NCI-H187 treated with DMSO at 0.1 percent for 48 hours (cell line): ENCODE data around the gene DHRS2.
A peak's percentile ranks its signal among the peaks of the same experiment; 100 is the strongest.

ENCODE experiments used
- DNase-seq: peaks from one replicate; lab custom pipeline; 2025; lab: John Stamatoyannopoulos, UW

Gene DHRS2

DNA sequence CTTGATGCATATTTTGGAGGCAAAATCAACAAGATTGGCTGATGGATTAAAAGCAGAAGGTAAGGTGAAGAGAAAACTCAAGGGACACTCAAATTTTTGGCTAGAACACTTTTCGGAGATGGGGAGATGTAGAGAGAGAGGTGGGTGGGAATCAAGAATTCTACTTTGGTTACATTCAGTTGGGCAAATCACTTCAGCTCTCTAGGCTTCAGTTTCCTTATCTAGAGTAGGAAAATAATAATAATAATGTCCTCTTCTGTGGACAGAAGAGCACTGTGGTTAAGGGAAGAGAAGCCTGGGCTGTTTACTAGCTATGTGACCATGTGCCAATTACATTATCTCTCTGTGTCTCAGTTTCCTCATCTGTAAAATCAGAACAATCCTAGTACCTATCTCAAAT lies 23.4 kb upstream of the DHRS2 start:
- no peak for DNase-seq

DNA sequence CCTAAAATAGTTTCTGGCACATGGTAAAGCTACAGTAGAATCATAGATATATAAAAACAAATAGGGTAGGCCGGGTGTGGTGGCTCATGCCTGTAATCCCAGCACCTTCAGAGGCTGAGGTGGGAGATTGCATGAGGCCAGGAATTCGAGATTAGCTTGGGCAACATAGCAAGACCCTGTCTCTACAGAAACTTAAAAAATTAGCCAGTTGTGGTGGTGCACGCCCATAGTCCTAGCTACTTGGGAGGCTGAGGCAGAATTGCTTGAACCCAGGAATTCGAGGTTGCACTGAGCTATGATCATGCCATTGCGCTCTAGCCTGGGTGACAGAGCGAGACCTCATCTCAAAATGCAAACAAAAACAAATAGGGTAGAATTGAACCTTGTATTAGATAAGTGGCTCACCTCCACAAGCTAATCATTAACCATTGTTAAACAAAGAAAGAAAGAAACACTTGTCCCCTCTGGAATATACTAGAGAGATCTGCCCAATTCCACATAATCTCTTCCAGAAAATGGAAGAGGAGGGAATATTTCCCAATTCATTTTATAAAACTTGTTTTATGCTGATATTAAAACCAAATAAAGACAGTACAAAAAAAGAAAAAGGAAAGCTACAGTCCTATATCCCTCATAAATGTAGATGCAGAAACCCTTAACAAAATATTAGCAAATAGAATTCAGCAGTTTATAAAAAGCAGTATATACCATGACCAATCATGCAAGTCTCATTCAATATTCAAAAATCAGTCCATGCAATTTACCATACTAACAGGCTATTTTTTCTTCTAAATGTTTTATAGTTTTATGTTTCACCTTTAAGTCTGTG lies 22.7 kb upstream of the DHRS2 start:
- no peak for DNase-seq

DNA sequence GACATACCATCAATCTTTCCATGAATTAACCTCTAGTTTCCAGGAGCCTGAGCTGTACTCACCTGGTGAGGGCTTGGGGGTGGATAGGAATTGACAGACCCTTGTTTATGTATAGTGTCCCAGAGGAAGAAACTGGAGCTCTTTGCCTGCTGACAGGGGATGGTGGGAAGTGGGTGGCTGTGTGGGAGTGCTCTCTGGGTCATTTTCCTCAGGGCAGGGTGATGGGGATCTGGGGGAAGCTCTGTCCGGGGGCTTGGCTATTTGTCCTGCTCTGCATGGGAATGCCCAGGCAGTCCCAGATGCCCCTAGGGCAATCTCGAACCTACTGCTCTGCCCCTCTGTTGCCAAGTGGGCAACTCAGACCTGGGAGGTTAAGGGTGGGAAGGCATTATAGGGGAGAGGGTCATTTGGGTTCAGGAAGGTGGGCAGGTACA lies 21.8 kb upstream of the DHRS2 start:
- no peak for DNase-seq

GRCh38 chr14:23615856-23616255 lies 20.3 kb upstream of the DHRS2 start:
- DNase-seq = no peak

GRCh38 chr14:23617539-23617938 lies 18.6 kb upstream of the DHRS2 start:
- no peak for DNase-seq

DNA sequence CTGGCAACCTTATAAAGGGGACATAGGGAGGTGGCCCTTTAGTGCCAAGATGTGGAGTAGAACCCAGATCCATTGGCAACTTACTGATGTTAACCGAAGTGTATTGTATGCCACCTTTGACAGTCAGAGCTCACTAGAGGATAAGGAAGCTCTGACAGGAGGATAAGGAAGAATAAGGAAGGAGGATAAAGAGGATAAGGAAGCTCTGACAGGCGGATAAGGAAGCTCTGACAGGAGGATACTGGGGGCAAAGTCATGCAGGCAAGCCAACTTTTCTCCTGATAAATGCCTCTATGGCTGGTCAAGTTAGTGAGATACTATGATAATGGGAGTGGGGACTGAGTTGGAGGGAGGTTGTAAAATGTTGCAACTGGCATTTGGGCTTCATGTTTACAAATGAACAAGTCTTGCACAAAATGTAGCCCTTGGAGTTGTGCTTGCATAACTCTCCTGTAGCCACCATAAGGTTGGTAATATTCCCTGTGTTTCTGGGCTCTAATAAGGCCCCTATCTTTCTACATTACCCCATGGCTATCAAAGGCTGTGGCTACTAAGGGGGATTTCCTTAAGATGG lies 17.7 kb upstream of the DHRS2 start:
- no peak for DNase-seq

- DNase-seq = no peak
These were observed 15.9 kb upstream of the DHRS2 start for GRCh38 chr14:23620177-23620702.

- no peak for DNase-seq
These were observed 14.8 kb upstream of the DHRS2 start for GRCh38 chr14:23621204-23621931.

DNA sequence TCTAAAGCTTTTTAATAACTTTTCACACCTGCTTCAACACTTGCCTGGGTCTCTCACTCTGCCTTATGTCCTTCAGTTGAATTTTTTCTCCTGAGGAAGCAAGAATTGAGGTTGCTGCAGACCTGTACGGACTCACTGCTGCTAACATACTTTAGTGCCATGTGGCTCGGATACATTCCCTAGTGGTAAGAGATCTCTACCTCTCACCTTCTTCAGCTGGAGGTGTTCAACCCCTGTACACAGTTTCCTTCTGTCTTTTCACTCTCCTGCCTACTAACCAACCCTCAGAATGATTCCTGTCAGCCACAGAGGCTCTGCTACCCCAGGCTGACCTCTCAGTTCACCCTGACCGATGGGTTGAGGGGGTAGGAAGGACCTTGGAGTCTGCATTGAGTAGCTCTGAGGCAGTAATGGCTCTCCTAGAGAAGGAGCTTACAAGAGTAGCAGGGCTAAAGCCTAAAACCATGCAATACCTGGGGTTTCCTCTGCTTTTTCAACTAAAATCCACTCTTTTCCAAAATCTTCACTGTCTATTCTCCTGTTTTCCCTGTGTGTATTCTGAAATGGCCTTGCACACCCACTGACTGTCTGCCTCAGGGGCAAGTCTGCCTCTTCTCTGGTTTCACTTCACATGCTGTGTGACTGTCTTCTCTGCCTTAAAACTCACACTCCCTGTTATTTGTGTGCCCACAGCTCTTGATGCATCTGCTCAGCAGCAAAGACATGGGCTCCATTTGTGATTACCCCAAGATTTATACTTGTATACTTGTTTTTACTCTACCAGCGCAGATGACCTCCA lies 14.0 kb upstream of the DHRS2 start:
- no peak for DNase-seq

DNA sequence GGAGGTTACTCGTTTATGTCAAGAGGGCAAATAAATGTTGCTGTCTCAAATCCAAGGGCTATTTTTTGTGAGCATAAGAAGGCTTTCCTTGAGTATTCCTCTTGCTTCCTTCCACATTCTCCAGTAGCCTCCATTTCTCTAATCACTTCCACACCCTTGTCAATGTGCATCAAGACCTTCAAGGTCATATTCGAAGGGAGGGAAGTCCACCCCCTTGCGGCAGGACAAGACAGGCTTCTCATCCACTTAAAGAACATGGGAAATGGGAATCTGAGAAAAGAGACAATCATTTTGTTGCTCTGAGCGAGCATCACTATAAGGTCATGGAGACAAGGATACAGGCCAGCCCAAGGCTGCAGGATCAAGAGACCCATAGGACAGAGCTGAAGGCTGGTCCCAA lies 13.2 kb upstream of the DHRS2 start:
- no peak for DNase-seq

DNA sequence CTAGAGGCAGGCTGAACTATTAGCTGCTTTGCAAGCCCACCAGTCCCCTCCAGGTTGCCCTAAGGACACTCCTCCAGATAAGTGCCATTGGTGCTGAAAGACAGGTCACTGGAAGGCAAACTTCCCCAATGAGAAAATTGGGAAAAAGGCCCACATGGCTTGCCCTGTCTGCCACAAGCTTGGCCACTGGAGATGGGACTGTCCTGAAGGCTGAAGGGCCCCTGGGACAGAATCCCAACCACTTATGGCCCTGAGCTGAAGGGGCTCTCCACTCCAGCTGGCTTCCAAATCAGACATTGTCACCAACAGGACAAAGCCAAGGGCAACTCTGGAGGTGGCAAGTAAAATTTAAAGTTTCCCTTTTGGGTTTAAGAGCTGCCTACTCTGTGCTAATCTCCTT lies 12.2 kb upstream of the DHRS2 start:
- DNase-seq = no peak

GRCh38 chr14:23624830-23625404 lies 11.2 kb upstream of the DHRS2 start:
- no peak for DNase-seq

GRCh38 chr14:23626946-23627345 lies 9.2 kb upstream of the DHRS2 start:
- DNase-seq = no peak

DNA sequence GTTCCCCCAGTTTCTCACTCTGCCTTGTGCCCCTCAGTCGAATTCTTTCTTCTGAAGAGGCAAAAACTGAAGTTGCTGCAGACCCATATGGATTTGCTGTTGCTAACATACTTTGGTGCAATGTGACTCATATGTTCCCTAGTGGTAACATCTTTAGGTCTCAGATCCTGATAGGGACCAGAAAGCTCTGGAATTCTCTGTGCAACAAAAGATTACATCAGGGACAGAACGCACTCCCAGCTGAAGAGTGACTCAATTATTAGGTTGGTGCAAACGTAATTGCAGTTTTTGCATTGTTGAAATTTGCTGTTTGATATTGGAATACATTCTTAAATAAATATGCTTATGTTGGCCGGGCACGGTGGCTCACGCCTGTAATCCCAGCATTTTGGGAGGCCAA lies 8.2 kb upstream of the DHRS2 start:
- DNase-seq = no peak

GRCh38 chr14:23629204-23629603 lies 7.0 kb upstream of the DHRS2 start:
- no peak for DNase-seq

DNA sequence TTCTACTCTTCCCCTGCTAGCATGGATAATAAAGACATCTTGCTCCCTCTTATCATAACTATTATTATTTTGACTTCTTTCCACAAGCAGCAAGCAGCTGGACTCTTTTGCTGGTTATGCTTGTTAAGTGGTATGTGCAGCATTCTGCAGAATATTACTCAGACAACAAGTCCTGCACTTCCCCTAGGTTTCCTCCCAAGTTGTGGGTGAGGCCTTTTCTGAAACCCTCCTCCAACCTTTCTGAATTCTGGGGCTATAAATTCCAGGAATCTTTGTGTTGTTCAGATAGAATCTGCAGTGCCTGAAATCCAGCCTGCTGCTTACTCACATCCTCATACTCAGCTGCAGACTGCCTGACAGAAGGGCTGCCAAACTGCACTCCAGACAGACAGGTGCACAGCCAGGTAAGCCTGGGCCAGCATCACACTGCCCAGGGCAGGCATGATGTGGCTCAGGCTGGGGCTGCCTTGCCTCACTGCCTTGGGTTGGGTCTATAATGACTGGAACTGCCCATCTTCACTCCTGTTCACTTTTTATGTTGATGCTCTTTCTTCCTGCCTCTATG lies 6.2 kb upstream of the DHRS2 start:
- no peak for DNase-seq

GRCh38 chr14:23630687-23631086 lies 5.5 kb upstream of the DHRS2 start:
- no peak for DNase-seq

- DNase-seq = no peak
These were observed 4.9 kb upstream of the DHRS2 start for GRCh38 chr14:23631234-23631633.

- peak; percentile 2 for DNase-seq
These were observed 4.3 kb upstream of the DHRS2 start for GRCh38 chr14:23631702-23632460.

DNA sequence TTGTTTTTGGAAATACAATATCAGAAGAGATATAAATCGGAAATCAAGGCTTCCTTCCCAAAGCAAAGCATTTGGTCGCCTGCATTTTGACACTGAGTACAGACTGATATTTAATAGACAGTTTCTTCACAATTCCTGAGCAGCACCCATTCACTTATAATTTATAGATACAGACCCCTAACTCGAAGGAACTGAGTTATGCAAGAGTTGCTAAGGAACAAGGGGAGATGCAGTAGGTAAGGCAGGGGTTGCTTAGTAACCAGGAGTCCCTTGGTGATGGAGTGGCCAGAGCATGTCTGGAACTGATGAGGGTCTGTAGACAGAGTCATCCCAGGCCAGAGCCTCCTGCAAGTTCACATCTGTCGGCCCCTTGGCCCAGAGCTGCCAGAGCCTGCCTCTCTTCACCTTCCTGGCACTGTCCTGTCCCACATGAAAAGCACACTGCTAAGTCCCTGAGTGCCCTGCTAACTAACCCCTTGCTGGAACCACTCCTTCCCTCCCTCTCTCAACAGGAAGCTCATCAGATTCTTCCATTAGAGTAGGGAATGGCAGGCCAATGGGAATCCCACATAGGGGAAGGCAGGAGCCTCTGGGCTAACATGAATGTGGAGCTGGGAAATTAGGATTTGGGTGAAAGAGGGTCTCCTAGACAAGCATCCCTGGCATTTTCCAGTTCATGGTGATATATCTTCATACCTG lies 3.6 kb upstream of the DHRS2 start:
- no peak for DNase-seq
